Uterus (tissue), 2 donors: ENCODE results near the gene SLAIN2.

Source experiments
- CTCF ChIP-seq, 4 experiments: fragments of 200-600 bp in 2 of 4; fragments of 450-650 bp in 2 of 4; sonication (generic) in 2 of 4; IDR thresholded peaks; one replicate each; pipeline ENCODE4 v1.5.1; 2016 to 2019; ENCODE audit warnings: antibody characterized with exemption in 4 of 4, mild to moderate bottlenecking in 2 of 4, moderate library complexity in 1 of 4
- POLR2A ChIP-seq, 2 donors: fragments of 450-650 bp; IDR thresholded peaks; one replicate each; pipeline ENCODE4 v1.6.1; 2016; ENCODE audit warnings: antibody characterized with exemption in 2 of 2, mild to moderate bottlenecking in 1 of 2, moderate library complexity in 1 of 2

GRCh38 chr4:48410812-48411211 lies 69.5 kb downstream of the SLAIN2 start:
- TF ChIP-seq CTCF (IDR thresholded peaks at IDR 0.05): no peak
- TF ChIP-seq POLR2A (IDR thresholded peaks at IDR 0.05): no peak
